ENCODE data around the gene KRTAP10-9. TPM values are rescaled to one million over a fixed set of nuclear protein-coding genes. Genes with fewer than 3 reads are reported as not detected.

KRTAP10-9 gene
- polyA plus RNA-seq, 1 of the 3 experiments (the other 2 are of a cell fraction) = not detected

- Histone ChIP-seq H3K9ac (no peak overlapping the region), H3K27me3 (ENCODE audit: insufficient read depth) (no peaks in the 10 kb centered on the region; the same call in 1 of the 2 replicates), H3K79me2 (ENCODE audit: insufficient read depth) (no peaks in the 10 kb centered on the region), H3K9me3 (no peaks in the 10 kb centered on the region), H3K27ac (ENCODE audit: low read depth in 2 of 2, low read length in 1 of 2) (no peak overlapping the region), H3K4me1 (ENCODE audit: control insufficient read depth in 1 of 2, insufficient read depth in 2 of 2, low read depth in 1 of 2, low read length in 1 of 2) (peaks cover 0 to 3% of the 10 kb centered on the region in 2 experiments; a peak in 1 of 4 replicates), H3K4me2 (no peak overlapping the region), H3K36me3 (replicated peaks in 1 of 2; ENCODE audit: control insufficient read depth in 1 of 2, insufficient read depth in 2 of 2, low read length in 1 of 2) (no peaks in the 10 kb centered on the region), H4K20me1 (ENCODE audit: insufficient read depth) (no peaks in the 10 kb centered on the region), H3K9me2 (0 out of 2 replicates have a peak, but pooled peaks cover 4% of the 10 kb centered on the region), H3F3A (replicated peaks; ENCODE audit: insufficient read depth) (no peaks in the 10 kb centered on the region), H2AFZ (ENCODE audit: low read depth) (no peak overlapping the region), H3K4me3 (ENCODE audit: low read depth in 2 of 2, low read length in 1 of 2) (no peak overlapping the region)
- DNase-seq = no peak
- WGBS (ENCODE audit: low lambda C conversion rate) = 7% methylated on average over 5 of the region's 5 CpGs
- ChIA-PET CTCF (no interaction called here), POLR2A (no interaction called here)
- no peak for TF ChIP-seq MEF2A (IDR thresholded peaks at IDR 0.05; ENCODE audit: borderline replicate concordance, low read depth)
These were observed 37.8 kb downstream of the KRTAP10-9 start for GRCh38 chr21:44664691-44665090.

- no peak within 1 kb of the TSS for H3K4me3 ChIP-seq (ENCODE audit: low read depth in 2 of 2, low read length in 1 of 2)
These were observed 39.8 kb downstream of the KRTAP10-9 start, which contains the start of gene KRTAP12-2 for GRCh38 chr21:44666401-44667320. Gene KRTAP12-2, minus strand, starts transcription at chr21:44666927. Its CDS starts 41 bp downstream, at chr21:44666886.

More at GRCh38 chr21:44666401-44667320, 39.8 kb downstream of the KRTAP10-9 start, which contains the start of gene KRTAP12-2:
- POLR2A ChIA-PET = no interaction called here
- Histone ChIP-seq H2AFZ (ENCODE audit: low read depth) (no peak within 1 kb of the TSS), H3K9me3 (0 out of 2 replicates have a peak, but pooled peaks cover 3% of the 10 kb centered on the region), H3K27ac (ENCODE audit: low read depth in 2 of 2, low read length in 1 of 2) (no peak within 1 kb of the TSS), H3K4me2 (no peak within 1 kb of the TSS), H3K9ac (no peak within 1 kb of the TSS), H3F3A (replicated peaks; ENCODE audit: insufficient read depth) (no peaks in the 10 kb centered on the region), H3K9me2 (0 out of 2 replicates have a peak, but pooled peaks cover 4% of the 10 kb centered on the region), H3K79me2 (ENCODE audit: insufficient read depth) (no peaks in the 10 kb centered on the region), H3K4me1 (ENCODE audit: control insufficient read depth in 1 of 2, insufficient read depth in 2 of 2, low read depth in 1 of 2, low read length in 1 of 2) (peaks cover 0 to 3% of the 10 kb centered on the region in 2 experiments; a peak in 1 of 4 replicates), H4K20me1 (ENCODE audit: insufficient read depth) (no peaks in the 10 kb centered on the region), H3K36me3 (replicated peaks in 1 of 2; ENCODE audit: control insufficient read depth in 1 of 2, insufficient read depth in 2 of 2, low read length in 1 of 2) (no peaks in the 10 kb centered on the region), H3K27me3 (ENCODE audit: insufficient read depth) (no peaks in the 10 kb centered on the region; the same call in 1 of the 2 replicates)
- no peak for TF ChIP-seq POLR2AphosphoS5 (IDR thresholded peaks at IDR 0.05; ENCODE audit: low read depth, low read length)
- TF ChIP-seq FOXJ3 (CRISPR knock-in tag; IDR thresholded peaks at IDR 0.05) = no peak
- no peak for TF ChIP-seq SMC3 (IDR thresholded peaks at IDR 0.05; ENCODE audit: low read depth, low read length)
- no peak for TF ChIP-seq IRF3 (IDR thresholded peaks at IDR 0.05; ENCODE audit: low read depth, low read length)
- no peak for TF ChIP-seq ZBTB33 (IDR thresholded peaks at IDR 0.05; ENCODE audit: borderline replicate concordance, low read depth)
- no peak for TF ChIP-seq CHD2 (IDR thresholded peaks at IDR 0.05; ENCODE audit: low read length, partially characterized antibody)
- no peak for TF ChIP-seq FOSL2 (IDR thresholded peaks at IDR 0.05; ENCODE audit: borderline replicate concordance, low read depth)
- TF ChIP-seq PBX3 (IDR thresholded peaks at IDR 0.05) = no peak
- no peak for TF ChIP-seq NFIC (IDR thresholded peaks at IDR 0.05; ENCODE audit: borderline replicate concordance)
- no peak for TF ChIP-seq GABPA (IDR thresholded peaks at IDR 0.05; ENCODE audit: low read depth)
- no peak for TF ChIP-seq NRF1 (IDR thresholded peaks at IDR 0.05; ENCODE audit: low read depth, low read length)
- TF ChIP-seq EP300 (IDR thresholded peaks at IDR 0.05; ENCODE audit: borderline replicate concordance in 1 of 2, low read depth in 1 of 2, low read length in 1 of 2) = no peak
- no peak for TF ChIP-seq RXRA (IDR thresholded peaks at IDR 0.05; ENCODE audit: borderline replicate concordance, low read depth)
- TF ChIP-seq RFX5 (IDR thresholded peaks at IDR 0.05; ENCODE audit: low read length) = no peak
- no peak for TF ChIP-seq EZH2phosphoT487 (IDR thresholded peaks at IDR 0.05; ENCODE audit: borderline replicate concordance, low read depth)
- no peak for TF ChIP-seq CTCF (IDR thresholded peaks at IDR 0.05)
- TF ChIP-seq FOXM1 (IDR thresholded peaks at IDR 0.05; ENCODE audit: low read depth) = no peak
- TF ChIP-seq TCF12 (IDR thresholded peaks at IDR 0.05) = no peak
- 13% methylated on average over 8 of the region's 19 CpGs for WGBS (ENCODE audit: low lambda C conversion rate)
- CTCF ChIA-PET = interaction anchor here (0.7 kb wide), 1 partner anchor 367 kb away, joined by 3 read pairs; no protein-coding TSS in a partner anchor
- no peak for DNase-seq
